GM06990 (cell line): ENCODE results near the gene ZBTB1.

Experiments
- DNase-seq: peaks from one replicate; pipeline ENCODE4 v3.0.0-alpha.2; 2011; ENCODE audit not compliant: insufficient read length; ENCODE audit errors: extremely low read depth
- H3K27me3 ChIP-seq: replicated peaks from 2 replicates; pipeline ENCODE4 v1.6.0; 2011; ENCODE audit warnings: low read length; ENCODE audit not compliant: control insufficient read depth, insufficient read depth
- H3K36me3 ChIP-seq: 2 replicates; pipeline ENCODE4 v1.5.1; 2011; ENCODE audit warnings: low read length; ENCODE audit not compliant: control insufficient read depth, insufficient read depth
- H3K4me3 ChIP-seq: replicated peaks from 2 replicates; pipeline ENCODE4 v1.5.1; 2011; ENCODE audit warnings: low read depth, mild to moderate bottlenecking, control low read depth, low read length
- TF ChIP-seq, protein P1 (sequence below): IDR thresholded peaks from 2 replicates; pipeline ENCODE4 v1.5.1; 2011; ENCODE audit warnings: low read length, control low read depth, mild to moderate bottlenecking, inconsistent platforms; ENCODE audit not compliant: insufficient read depth, poor library complexity, severe bottlenecking

The ZBTB1 gene

DNA sequence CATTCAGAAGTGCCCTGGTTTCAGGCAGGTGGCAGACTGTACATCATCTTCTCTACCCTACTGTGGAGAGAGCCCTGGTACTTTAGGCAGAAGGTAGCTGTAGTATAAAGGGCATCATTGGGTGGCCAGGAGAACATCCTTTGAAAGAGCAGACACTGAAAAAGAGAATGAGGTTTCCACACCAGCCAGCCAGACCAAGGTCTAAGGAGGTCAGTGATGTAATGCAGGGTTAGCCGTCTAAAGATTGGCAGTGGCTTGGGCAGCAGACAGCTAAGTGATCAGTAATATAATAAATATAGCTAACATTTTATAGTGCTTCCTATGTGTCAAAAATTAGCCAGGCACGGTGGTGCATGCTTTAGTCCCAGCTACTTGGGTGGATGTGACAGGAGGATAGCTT is 12.9 kb upstream of the ZBTB1 start:
- TF ChIP-seq, protein P1, sequence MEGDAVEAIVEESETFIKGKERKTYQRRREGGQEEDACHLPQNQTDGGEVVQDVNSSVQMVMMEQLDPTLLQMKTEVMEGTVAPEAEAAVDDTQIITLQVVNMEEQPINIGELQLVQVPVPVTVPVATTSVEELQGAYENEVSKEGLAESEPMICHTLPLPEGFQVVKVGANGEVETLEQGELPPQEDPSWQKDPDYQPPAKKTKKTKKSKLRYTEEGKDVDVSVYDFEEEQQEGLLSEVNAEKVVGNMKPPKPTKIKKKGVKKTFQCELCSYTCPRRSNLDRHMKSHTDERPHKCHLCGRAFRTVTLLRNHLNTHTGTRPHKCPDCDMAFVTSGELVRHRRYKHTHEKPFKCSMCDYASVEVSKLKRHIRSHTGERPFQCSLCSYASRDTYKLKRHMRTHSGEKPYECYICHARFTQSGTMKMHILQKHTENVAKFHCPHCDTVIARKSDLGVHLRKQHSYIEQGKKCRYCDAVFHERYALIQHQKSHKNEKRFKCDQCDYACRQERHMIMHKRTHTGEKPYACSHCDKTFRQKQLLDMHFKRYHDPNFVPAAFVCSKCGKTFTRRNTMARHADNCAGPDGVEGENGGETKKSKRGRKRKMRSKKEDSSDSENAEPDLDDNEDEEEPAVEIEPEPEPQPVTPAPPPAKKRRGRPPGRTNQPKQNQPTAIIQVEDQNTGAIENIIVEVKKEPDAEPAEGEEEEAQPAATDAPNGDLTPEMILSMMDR = no peak
- Histone ChIP-seq H3K36me3 (peaks cover 10% of the 10 kb centered on the region), H3K27me3 (no peaks in the 10 kb centered on the region), H3K4me3 (no peak overlapping the region)
- DNase-seq = no peak

GRCh38 chr14:64493455-64493854 is 11.1 kb upstream of the ZBTB1 start:
- no peaks in the 10 kb centered on the region for H3K27me3 ChIP-seq
- peaks cover 5% of the 10 kb centered on the region for H3K36me3 ChIP-seq
- TF ChIP-seq, protein P1 = no peak
- no peak overlapping the region for H3K4me3 ChIP-seq
- DNase-seq = no peak

- no peaks in the 10 kb centered on the region for H3K27me3 ChIP-seq
- no peak overlapping the region for H3K4me3 ChIP-seq
- no peak for DNase-seq
- H3K36me3 ChIP-seq = peaks cover 5% of the 10 kb centered on the region
- TF ChIP-seq, protein P1 = no peak
Measured at GRCh38 chr14:64495252-64495651, 9.3 kb upstream of the ZBTB1 start.

- H3K4me3 ChIP-seq = no peak overlapping the region
- DNase-seq = no peak
- H3K27me3 ChIP-seq = no peaks in the 10 kb centered on the region
- H3K36me3 ChIP-seq = no peaks in the 10 kb centered on the region; the same call in 1 of the 2 replicates
- TF ChIP-seq, protein P1 = no peak
Measured at GRCh38 chr14:64496764-64497163, 7.8 kb upstream of the ZBTB1 start.

GRCh38 chr14:64500088-64500487 is 4.5 kb upstream of the ZBTB1 start:
- TF ChIP-seq, protein P1 = no peak
- no peaks in the 10 kb centered on the region for H3K36me3 ChIP-seq
- H3K27me3 ChIP-seq = no peaks in the 10 kb centered on the region
- no peak for DNase-seq
- H3K4me3 ChIP-seq = no peak overlapping the region

DNA sequence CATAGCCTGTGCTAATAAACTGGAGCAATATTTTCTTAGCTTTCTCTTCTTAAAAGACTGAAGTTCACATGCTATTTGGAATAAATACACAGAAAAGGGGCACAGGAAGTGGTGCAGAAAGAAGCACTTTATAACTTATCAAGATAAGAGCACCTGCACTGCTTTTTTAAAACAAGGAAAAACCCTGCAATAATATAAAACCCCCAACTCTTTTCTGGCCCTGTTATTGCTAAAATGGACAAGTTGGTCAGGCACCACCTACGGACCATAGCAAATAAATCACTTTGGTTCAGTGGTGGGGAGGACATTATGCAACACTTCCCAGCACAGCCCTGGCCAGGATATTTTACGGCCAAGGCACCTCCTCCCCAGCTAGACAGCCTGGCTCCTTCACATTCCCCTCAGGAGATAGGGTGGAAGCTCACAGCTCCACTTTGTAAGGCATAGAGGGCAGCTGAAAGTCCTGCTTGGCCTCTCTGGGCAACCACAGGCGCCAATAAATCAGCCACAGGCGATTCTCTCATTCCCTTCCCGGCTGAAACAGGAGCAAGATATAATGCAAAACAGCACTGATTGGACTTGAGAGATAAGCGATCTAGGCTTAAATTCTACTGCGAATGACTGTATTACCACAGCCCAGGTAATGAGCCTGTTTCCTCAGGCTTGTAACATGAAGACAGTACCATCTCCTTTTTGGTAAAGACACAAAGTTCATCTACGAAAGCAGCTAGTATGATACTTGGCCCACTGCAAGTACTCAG is 3.0 kb upstream of the ZBTB1 start:
- Histone ChIP-seq H3K27me3 (no peaks in the 10 kb centered on the region), H3K4me3 (peak overlapping the region; percentile 92), H3K36me3 (no peaks in the 10 kb centered on the region)
- DNase-seq = no peak
- TF ChIP-seq, protein P1 = no peak
